Retina (tissue), 1 donor: ENCODE measurements around the gene FHAD1.
"Not testable (repeated sequence)": the region's sequence is repeated elsewhere in the genome, so short reads cannot be mapped to it uniquely, and the experiment has no call there.

Source experiments
- DNase-seq: peaks from one replicate; pipeline ENCODE4 v3.0.0-alpha.2; 2016

FHAD1 gene

GRCh38 chr1:15350151-15350550 lies 103.1 kb downstream of the FHAD1 start:
- DNase-seq, result no peak

GRCh38 chr1:15350551-15351200 lies 103.7 kb downstream of the FHAD1 start:
- no peak for DNase-seq

- DNase-seq, result no peak
These were observed 104.3 kb downstream of the FHAD1 start for GRCh38 chr1:15351310-15351709.

GRCh38 chr1:15352128-15352957 lies 105.3 kb downstream of the FHAD1 start:
- no peak for DNase-seq

- DNase-seq, result peak; percentile 44
These were observed 107.0 kb downstream of the FHAD1 start for GRCh38 chr1:15353839-15354579.

- no peak for DNase-seq
These were observed 107.5 kb downstream of the FHAD1 start for GRCh38 chr1:15354580-15354965.

- no peak for DNase-seq
These were observed 109.1 kb downstream of the FHAD1 start for GRCh38 chr1:15355968-15356625.

GRCh38 chr1:15357612-15358207 lies 110.7 kb downstream of the FHAD1 start:
- no peak for DNase-seq

- DNase-seq, result no peak
These were observed 111.6 kb downstream of the FHAD1 start for GRCh38 chr1:15358565-15359133.

GRCh38 chr1:15360700-15361099 lies 113.7 kb downstream of the FHAD1 start:
- peak; percentile 87 for DNase-seq

GRCh38 chr1:15362096-15362736 lies 115.2 kb downstream of the FHAD1 start:
- DNase-seq, result no peak

- DNase-seq, result no peak
These were observed 115.7 kb downstream of the FHAD1 start for GRCh38 chr1:15362737-15363128.

GRCh38 chr1:15364740-15365139 lies 117.7 kb downstream of the FHAD1 start:
- DNase-seq, result no peak

- no peak for DNase-seq
These were observed 121.9 kb downstream of the FHAD1 start for GRCh38 chr1:15368888-15369287.

- DNase-seq, result no peak
These were observed 123.2 kb downstream of the FHAD1 start for GRCh38 chr1:15370268-15370667.

- DNase-seq, result peak; percentile 55
These were observed 123.9 kb downstream of the FHAD1 start for GRCh38 chr1:15370781-15371520.

GRCh38 chr1:15371610-15372545 lies 124.9 kb downstream of the FHAD1 start:
- no peak for DNase-seq

- DNase-seq, result no peak
These were observed 131.7 kb downstream of the FHAD1 start for GRCh38 chr1:15378729-15379128.

GRCh38 chr1:15379151-15379550 lies 132.1 kb downstream of the FHAD1 start:
- DNase-seq, result not testable (repeated sequence)
